ENCODE results near the gene MIPEP.

The MIPEP gene

DNA sequence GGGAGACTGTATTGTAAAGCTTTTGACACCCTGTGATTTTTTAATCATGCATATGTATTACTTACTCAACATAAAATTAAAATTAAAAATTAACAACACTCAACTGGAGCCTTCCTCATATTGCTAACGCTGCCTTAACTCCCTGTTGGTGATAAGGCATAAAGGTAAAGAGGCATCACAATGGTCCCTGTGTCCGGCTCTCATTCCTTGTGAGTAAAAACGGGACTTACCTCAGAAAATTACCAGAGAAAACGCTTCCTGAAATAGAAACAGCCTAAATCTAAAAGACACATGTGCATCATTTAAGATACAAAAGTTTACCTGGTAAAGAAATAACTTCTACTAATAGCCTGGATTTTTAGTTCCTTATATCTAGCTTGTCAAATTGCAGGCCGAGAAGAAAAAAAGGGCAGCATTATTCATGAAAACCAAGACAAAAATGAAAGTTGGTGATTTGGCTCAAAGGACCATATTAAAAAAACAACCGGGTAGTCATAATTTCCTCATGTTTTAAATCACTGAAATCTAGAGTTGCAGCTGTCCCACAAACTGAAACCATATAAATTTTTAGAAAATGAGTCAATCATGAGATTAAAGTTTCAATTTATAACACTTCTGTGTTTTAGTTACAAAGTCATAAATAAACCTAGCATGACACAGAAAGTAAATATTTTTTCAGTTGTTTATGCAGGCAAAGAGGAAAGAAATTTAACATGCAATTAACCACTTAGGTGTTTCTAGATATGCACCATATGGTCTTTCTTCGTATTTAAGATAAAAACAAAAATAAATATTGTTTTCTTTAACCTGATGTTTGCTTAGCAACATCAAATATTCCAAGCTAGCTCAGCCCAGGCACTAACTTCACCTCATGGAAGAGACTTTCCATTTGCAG, 94.7 kb downstream of the MIPEP start:
- Histone ChIP-seq H3K9me3 (no peaks in the 10 kb centered on the region), H3K27me3 (no peaks in the 10 kb centered on the region), H3K27ac (no peak overlapping the region), H3K4me1 (ENCODE audit: control insufficient read depth in 1 of 2, insufficient read depth in 1 of 2, low read depth in 1 of 2, low read length in 1 of 2) (no peaks in the 10 kb centered on the region), H3K36me3 (no peaks in the 10 kb centered on the region), H3K4me3 (ENCODE audit: low read depth in 1 of 2, low read length in 1 of 2) (no peak overlapping the region)
- TF ChIP-seq CTCF (IDR thresholded peaks at IDR 0.05), result no peak

DNA sequence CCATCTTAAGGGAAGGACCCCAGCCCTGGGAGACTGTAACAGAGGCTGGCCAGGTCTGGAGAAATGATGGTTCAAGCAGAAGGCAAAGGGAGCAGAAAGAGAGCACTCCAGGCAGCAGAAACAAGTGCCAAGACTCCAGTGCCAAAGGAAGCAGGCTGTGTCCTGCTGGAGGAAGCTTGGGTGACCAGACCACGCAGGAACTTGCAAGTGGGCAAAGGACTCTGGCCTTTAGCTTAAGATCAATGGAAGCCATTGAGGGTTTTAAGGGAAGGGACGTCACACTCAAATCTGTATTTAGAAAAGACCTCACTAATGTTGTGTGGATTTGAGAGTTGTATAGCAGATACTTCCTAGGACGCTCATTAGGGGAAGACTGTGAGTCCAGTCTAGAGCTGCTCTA, 95.5 kb downstream of the MIPEP start:
- no peak overlapping the region for H3K27ac ChIP-seq
- H3K9me3 ChIP-seq, result no peaks in the 10 kb centered on the region
- H3K36me3 ChIP-seq, result no peaks in the 10 kb centered on the region
- H3K4me1 ChIP-seq (ENCODE audit: control insufficient read depth in 1 of 2, insufficient read depth in 1 of 2, low read depth in 1 of 2, low read length in 1 of 2), result no peaks in the 10 kb centered on the region
- no peaks in the 10 kb centered on the region for H3K27me3 ChIP-seq
- no peak overlapping the region for H3K4me3 ChIP-seq (ENCODE audit: low read depth in 1 of 2, low read length in 1 of 2)
- no peak for TF ChIP-seq CTCF (IDR thresholded peaks at IDR 0.05)

DNA sequence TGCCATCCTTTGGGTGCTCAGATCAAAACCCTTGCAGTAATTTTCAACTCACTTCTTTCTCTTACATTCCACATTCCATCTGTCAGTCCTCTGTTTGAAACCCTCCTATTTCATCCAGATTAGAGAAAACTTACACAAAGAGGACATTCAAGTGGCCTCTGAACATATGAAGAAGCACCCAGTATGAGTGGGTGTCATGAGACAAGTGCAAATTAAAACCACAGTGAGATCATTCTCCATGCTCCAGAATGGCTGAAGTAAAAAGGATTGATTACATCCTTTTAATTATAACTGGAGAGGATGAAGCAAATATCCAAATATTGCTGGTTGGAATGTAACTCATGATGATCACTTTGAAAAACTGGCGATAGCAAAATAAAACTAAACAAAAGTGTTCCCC, 96.5 kb downstream of the MIPEP start:
- H3K27ac ChIP-seq, result no peak overlapping the region
- H3K9me3 ChIP-seq, result no peaks in the 10 kb centered on the region
- no peaks in the 10 kb centered on the region for H3K27me3 ChIP-seq
- H3K4me1 ChIP-seq (ENCODE audit: control insufficient read depth in 1 of 2, insufficient read depth in 1 of 2, low read depth in 1 of 2, low read length in 1 of 2), result no peaks in the 10 kb centered on the region
- H3K36me3 ChIP-seq, result no peaks in the 10 kb centered on the region
- no peak overlapping the region for H3K4me3 ChIP-seq (ENCODE audit: low read depth in 1 of 2, low read length in 1 of 2)
- TF ChIP-seq CTCF (IDR thresholded peaks at IDR 0.05), result no peak

DNA sequence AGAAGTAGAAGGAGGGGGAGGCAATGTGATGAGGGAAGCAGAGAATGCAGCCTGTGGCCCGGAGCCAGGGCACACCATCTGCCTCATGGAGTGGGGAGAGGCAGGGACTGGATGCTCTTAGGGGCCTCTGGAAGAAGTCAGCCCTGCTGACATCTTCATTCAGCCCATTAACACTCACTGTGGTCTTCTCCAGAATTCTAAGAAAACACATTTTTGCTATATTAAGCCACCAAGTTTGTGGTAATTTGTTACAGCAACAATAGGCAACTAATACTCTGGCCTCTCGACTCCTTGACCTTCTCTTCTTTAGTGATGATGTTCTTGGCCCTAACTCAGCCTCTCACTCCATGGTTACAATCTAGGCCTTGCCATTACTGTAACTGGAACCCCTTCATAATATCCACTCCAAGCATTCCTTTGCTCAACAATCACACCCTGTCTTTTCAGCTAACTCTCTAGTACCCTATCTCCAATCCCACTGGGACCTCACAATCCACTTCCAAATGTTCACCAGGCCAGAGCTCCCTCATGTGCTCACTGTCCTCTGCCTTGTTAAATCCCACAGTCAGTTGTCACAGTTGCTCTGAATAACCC, 98.5 kb downstream of the MIPEP start:
- Histone ChIP-seq H3K9me3 (no peaks in the 10 kb centered on the region), H3K36me3 (no peaks in the 10 kb centered on the region), H3K27ac (no peak overlapping the region), H3K27me3 (no peaks in the 10 kb centered on the region), H3K4me3 (ENCODE audit: low read depth in 1 of 2, low read length in 1 of 2) (no peak overlapping the region), H3K4me1 (ENCODE audit: control insufficient read depth in 1 of 2, insufficient read depth in 1 of 2, low read depth in 1 of 2, low read length in 1 of 2) (no peaks in the 10 kb centered on the region)
- no peak for TF ChIP-seq CTCF (IDR thresholded peaks at IDR 0.05)

GRCh38 chr13:23789576-23790346, 99.4 kb downstream of the MIPEP start:
- TF ChIP-seq CTCF (IDR thresholded peaks at IDR 0.05), result no peak
- H3K36me3 ChIP-seq, result no peaks in the 10 kb centered on the region
- H3K9me3 ChIP-seq, result no peaks in the 10 kb centered on the region
- H3K4me1 ChIP-seq (ENCODE audit: control insufficient read depth in 1 of 2, insufficient read depth in 1 of 2, low read depth in 1 of 2, low read length in 1 of 2), result no peaks in the 10 kb centered on the region
- no peak overlapping the region for H3K4me3 ChIP-seq (ENCODE audit: low read depth in 1 of 2, low read length in 1 of 2)
- no peak overlapping the region for H3K27ac ChIP-seq
- no peaks in the 10 kb centered on the region for H3K27me3 ChIP-seq
